HCT116 (cell line): ENCODE data around the gene PNRC1. TPM values are rescaled to one million over a fixed set of nuclear protein-coding genes. Genes with fewer than 3 reads are reported as not detected.

Source experiments
- ATAC-seq: fragments of 200-7000 bp; cut with Tn5 transposase; 2 replicates; pipeline ENCODE4 v1.9.1; 2020; ENCODE audit warnings: mild to moderate bottlenecking, moderate library complexity
- BruUV-seq: library from RNA; stranded (reverse); fragments of 400-500 nt; replicated peaks from 2 replicates; lab custom pipeline; 2021; lab: Mats Ljungman, UMichigan
- CTCF ChIA-PET: fragments of 300-600 bp; sonication (Branson Sonifier 250); formaldehyde crosslinking; loops from one replicate; lab custom pipeline; 2021; ENCODE audit warnings: antibody characterized with exemption; lab: Charles Lee
- POLR2A ChIA-PET: fragments of 300-600, 350-600 bp; sonication (Branson Sonifier 250); formaldehyde crosslinking; loops from one replicate; lab custom pipeline; 2021; ENCODE audit warnings: antibody characterized with exemption; lab: Charles Lee
- RAD21 ChIA-PET, 2 experiments: fragments of 300-600 bp; sonication (Branson Sonifier 250); formaldehyde crosslinking; loops; one replicate each; lab custom pipeline; 2023; ENCODE audit warnings: low total read pairs in 2 of 2; ENCODE audit not compliant: uncharacterized antibody in 2 of 2, unreplicated experiment in 2 of 2, low non-redundant PET in 1 of 2; lab: Charles Lee
- DNase-seq: peaks from one replicate; pipeline ENCODE4 v3.0.0-alpha.2; 2010; ENCODE audit warnings: low read depth, low spot score
- H2AFZ ChIP-seq: fragments of 200-600 bp; shearing (Covaris generic), sonication (generic); 2 replicates; pipeline ENCODE4 v1.6.1; 2017; ENCODE audit warnings: low read depth, mixed run types, mixed read lengths, antibody characterized with exemption, low read length; ENCODE audit not compliant: poor library complexity, severe bottlenecking
- H3K27ac ChIP-seq: 2 replicates; pipeline ENCODE4 v1.5.1; 2012; ENCODE audit warnings: low read depth, low read length
- H3K27me3 ChIP-seq: fragments of 200-600 bp; sonication (generic); 2 replicates; pipeline ENCODE4 v1.6.1; 2016; ENCODE audit warnings: mixed run types, low read length, mixed read lengths; ENCODE audit not compliant: insufficient read depth
- H3K36me3 ChIP-seq, 2 experiments: fragments of 200-500 bp in 1 of 2; fragments of 200-600 bp in 1 of 2; sonication (Bioruptor generic) in 1 of 2; sonication (generic) in 1 of 2; 2 replicates each; pipeline versions ENCODE4 v1.5.1 to v1.6.1; 2014 to 2016; ENCODE audit warnings: low read length in 2 of 2, inconsistent platforms in 1 of 2, mixed read lengths in 1 of 2, mixed run types in 1 of 2; ENCODE audit not compliant: insufficient read depth in 2 of 2, control insufficient read depth in 1 of 2
- H3K4me1 ChIP-seq, 2 experiments: fragments of 200-600 bp in 1 of 2; sonication (generic) in 1 of 2; 2 replicates each; pipeline versions ENCODE4 v1.5.1 to v1.6.1; 2012 to 2017; ENCODE audit warnings: low read length in 2 of 2, inconsistent platforms in 1 of 2, mild to moderate bottlenecking in 1 of 2, mixed read lengths in 1 of 2, mixed run types in 1 of 2, moderate library complexity in 1 of 2; ENCODE audit not compliant: insufficient read depth in 2 of 2, control insufficient read depth in 1 of 2
- H3K4me2 ChIP-seq: fragments of 200-600 bp; sonication (generic); 2 replicates; pipeline ENCODE4 v1.6.1; 2017; ENCODE audit warnings: mixed run types, low read length, mixed read lengths
- H3K4me3 ChIP-seq, 2 experiments: fragments of 200-600 bp in 1 of 2; sonication (generic) in 1 of 2; replicated peaks in 1 of 2; 2 replicates each; pipeline ENCODE4 v1.5.1; 2011 to 2016; ENCODE audit warnings: low read length in 2 of 2, control low read depth in 1 of 2, low read depth in 1 of 2, mild to moderate bottlenecking in 1 of 2, mixed read lengths in 1 of 2, mixed run types in 1 of 2
- H3K79me2 ChIP-seq: fragments of 200-600 bp; sonication (generic); 2 replicates; pipeline ENCODE4 v1.6.1; 2017; ENCODE audit warnings: mild to moderate bottlenecking, mixed run types, low read length, moderate library complexity, mixed read lengths; ENCODE audit not compliant: insufficient read depth
- H3K9ac ChIP-seq: fragments of 200-600 bp; sonication (generic); 2 replicates; pipeline ENCODE4 v1.6.1; 2016; ENCODE audit warnings: low read length, mixed read lengths
- H3K9me2 ChIP-seq: fragments of 200-600 bp; sonication (generic), shearing (Covaris generic); 2 replicates; pipeline ENCODE4 v1.6.1; 2017; ENCODE audit warnings: mixed run types, mild to moderate bottlenecking, moderate library complexity; ENCODE audit not compliant: insufficient read depth
- H3K9me3 ChIP-seq, 2 experiments: fragments of 200-500 bp in 1 of 2; fragments of 200-600 bp in 1 of 2; sonication (Bioruptor generic) in 1 of 2; sonication (generic) in 1 of 2; 2 replicates each; pipeline ENCODE4 v1.6.1; 2014 to 2017; ENCODE audit warnings: low read length in 2 of 2, mixed read lengths in 2 of 2, inconsistent platforms in 1 of 2, low read depth in 1 of 2, mild to moderate bottlenecking in 1 of 2, mixed run types in 1 of 2, moderate library complexity in 1 of 2; ENCODE audit not compliant: control insufficient read depth in 1 of 2, insufficient read depth in 1 of 2
- H4K20me1 ChIP-seq: fragments of 200-600 bp; sonication (generic), shearing (Covaris generic); 2 replicates; pipeline ENCODE4 v1.6.1; 2017; ENCODE audit warnings: mixed run types, mild to moderate bottlenecking, moderate library complexity; ENCODE audit not compliant: insufficient read depth
- CBX3 ChIP-seq: IDR thresholded peaks from 2 replicates; pipeline ENCODE4 v1.6.1; 2012; ENCODE audit warnings: low read depth
- FOSL1 ChIP-seq: IDR thresholded peaks from 2 replicates; pipeline ENCODE4 v1.6.1; 2012; ENCODE audit warnings: low read depth
- MAX ChIP-seq: IDR thresholded peaks from 2 replicates; pipeline ENCODE4 v1.6.1; 2012
- POLR2A ChIP-seq: IDR thresholded peaks from 2 replicates; pipeline ENCODE4 v1.7.0; 2011; ENCODE audit warnings: borderline replicate concordance; ENCODE audit not compliant: insufficient read depth, insufficient read length; ENCODE audit errors: extremely low read depth
- POLR2AphosphoS5 ChIP-seq: IDR thresholded peaks from 2 replicates; pipeline ENCODE4 v1.6.1; 2011; ENCODE audit warnings: mild to moderate bottlenecking, low read depth, low read length, moderate library complexity
- ZBTB33 ChIP-seq: IDR thresholded peaks from 2 replicates; pipeline ENCODE4 v1.6.1; 2011; ENCODE audit warnings: mild to moderate bottlenecking, low read length, moderate library complexity; ENCODE audit not compliant: insufficient replicate concordance; ENCODE audit errors: extremely low read depth
- ZFX ChIP-seq: fragments of 450-650 bp; IDR thresholded peaks from 2 replicates; pipeline ENCODE4 v1.6.1; 2017
- ZNF274 ChIP-seq: fragments of 200-500 bp; sonication (Bioruptor generic); IDR thresholded peaks from 2 replicates; pipeline ENCODE4 v1.6.1; 2014; ENCODE audit warnings: mild to moderate bottlenecking, low read depth, low read length, inconsistent platforms
- intact Hi-C: fragments of 100-400 bp; cut with micrococcal nuclease; formaldehyde crosslinking; loops from 2 replicates; pipeline ENCODE4 v1.10.0; 2022
- total RNA-seq: library from RNA; stranded (reverse); gene quantifications from one replicate; pipeline ENCODE4 v1.2.1, GENCODE V29; 2021; ENCODE audit not compliant: unreplicated experiment

Gene PNRC1
- total RNA-seq, 1 experiment from 2014 or later = 66.8 TPM

GRCh38 chr6:89081129-89081422 is 525 bp downstream of the PNRC1 start:
- BruUV-seq = no TSS peak
- TF ChIP-seq POLR2A (no peak), MAX (no peak), CBX3 (no peak), ZFX (no peak), FOSL1 (no peak), ZBTB33 (no peak), POLR2AphosphoS5 (no peak), ZNF274 (no peak)
- Histone ChIP-seq H3K27ac (peak overlapping the region; percentile 96), H2AFZ (no peak overlapping the region), H3K36me3 (peaks cover 6 to 20% of the 10 kb centered on the region in 2 experiments; a peak in 3 of 4 replicates), H3K79me2 (peaks cover 20% of the 10 kb centered on the region), H4K20me1 (no peaks in the 10 kb centered on the region), H3K9ac (peak overlapping the region; percentile 91), H3K4me2 (peak overlapping the region; percentile 97), H3K9me3 (no peaks in the 10 kb centered on the region), H3K4me1 (peaks cover 3 to 28% of the 10 kb centered on the region in 2 experiments; a peak in 3 of 4 replicates), H3K9me2 (no peaks in the 10 kb centered on the region), H3K27me3 (no peaks in the 10 kb centered on the region), H3K4me3 (peak overlapping the region; percentile 86 to 89)
- RAD21 ChIA-PET = no interaction called here
- peak; percentile 40 for ATAC-seq
- POLR2A ChIA-PET = interaction anchor here (0.9 to 1.5 kb wide), 6 partner anchors 9 to 64 kb away, joined by 3 to 9 read pairs (median 6); partner anchors contain the start of gene PM20D2
- DNase-seq = no peak
- CTCF ChIA-PET = interaction anchor here (1.0 kb wide), 1 partner anchor 161 kb away, joined by 3 read pairs; no protein-coding TSS in a partner anchor
- intact Hi-C loops = no loop called here
